BE2C (cell line): ENCODE results near the gene S100G.

Source experiments
- DNase-seq: peaks from one replicate; pipeline ENCODE4 v3.0.0-alpha.2; 2020
- H3K27me3 ChIP-seq: fragments of 250-450 bp; sonication (Bioruptor Pico); 2 replicates; pipeline ENCODE4 v1.5.1; 2020; ENCODE audit warnings: mild to moderate bottlenecking
- H3K36me3 ChIP-seq: fragments of 250-450 bp; sonication (Bioruptor Pico); 2 replicates; pipeline ENCODE4 v1.5.1; 2020; ENCODE audit warnings: mild to moderate bottlenecking
- H3K4me1 ChIP-seq: fragments of 250-450 bp; sonication (Bioruptor Pico); 2 replicates; pipeline ENCODE4 v1.5.1; 2020
- H3K4me3 ChIP-seq: 2 replicates; pipeline ENCODE4 v1.5.1; 2011; ENCODE audit warnings: low read depth, low read length
- H3K9me3 ChIP-seq: fragments of 250-450 bp; sonication (Bioruptor Pico); 2 replicates; pipeline ENCODE4 v1.5.1; 2020
- CTCF ChIP-seq: IDR thresholded peaks from 2 replicates; pipeline ENCODE4 v1.5.1; 2012; ENCODE audit warnings: mild to moderate bottlenecking, low read depth, low read length

S100G gene

GRCh38 chrX:16639966-16640365 is 10.0 kb upstream of the S100G start:
- no peaks in the 10 kb centered on the region for H3K36me3 ChIP-seq
- H3K9me3 ChIP-seq, result no peaks in the 10 kb centered on the region
- no peak for DNase-seq
- TF ChIP-seq CTCF, result no peak
- no peaks in the 10 kb centered on the region for H3K4me1 ChIP-seq
- no peak overlapping the region for H3K4me3 ChIP-seq
- no peaks in the 10 kb centered on the region for H3K27me3 ChIP-seq

- DNase-seq, result no peak
- Histone ChIP-seq H3K4me1 (no peaks in the 10 kb centered on the region), H3K36me3 (no peaks in the 10 kb centered on the region), H3K4me3 (no peak overlapping the region), H3K27me3 (no peaks in the 10 kb centered on the region), H3K9me3 (no peaks in the 10 kb centered on the region)
- no peak for TF ChIP-seq CTCF
Measured at GRCh38 chrX:16640823-16641222, 9.1 kb upstream of the S100G start.

DNA sequence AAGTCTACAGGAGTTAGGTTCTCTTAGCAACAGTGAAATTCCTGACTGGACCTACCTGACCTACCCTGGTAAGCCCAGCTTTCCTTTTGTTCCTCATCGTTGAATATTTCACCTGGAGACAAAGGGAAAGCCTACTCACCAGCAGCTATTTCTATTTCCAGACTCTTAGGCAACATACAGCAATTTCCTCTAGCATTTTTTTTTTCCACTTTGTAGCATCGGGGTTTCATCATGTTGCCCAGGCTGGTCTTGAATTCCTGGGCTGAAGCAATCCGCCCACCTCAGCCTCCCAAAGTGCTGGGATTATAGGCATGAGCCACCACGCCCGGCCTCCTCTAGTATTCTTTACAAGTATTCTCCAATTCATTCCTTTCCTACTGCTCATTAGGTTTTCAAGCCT is 6.8 kb upstream of the S100G start:
- Histone ChIP-seq H3K27me3 (no peaks in the 10 kb centered on the region), H3K4me3 (no peak overlapping the region), H3K36me3 (no peaks in the 10 kb centered on the region), H3K4me1 (no peaks in the 10 kb centered on the region), H3K9me3 (no peaks in the 10 kb centered on the region)
- no peak for TF ChIP-seq CTCF
- DNase-seq, result no peak

DNA sequence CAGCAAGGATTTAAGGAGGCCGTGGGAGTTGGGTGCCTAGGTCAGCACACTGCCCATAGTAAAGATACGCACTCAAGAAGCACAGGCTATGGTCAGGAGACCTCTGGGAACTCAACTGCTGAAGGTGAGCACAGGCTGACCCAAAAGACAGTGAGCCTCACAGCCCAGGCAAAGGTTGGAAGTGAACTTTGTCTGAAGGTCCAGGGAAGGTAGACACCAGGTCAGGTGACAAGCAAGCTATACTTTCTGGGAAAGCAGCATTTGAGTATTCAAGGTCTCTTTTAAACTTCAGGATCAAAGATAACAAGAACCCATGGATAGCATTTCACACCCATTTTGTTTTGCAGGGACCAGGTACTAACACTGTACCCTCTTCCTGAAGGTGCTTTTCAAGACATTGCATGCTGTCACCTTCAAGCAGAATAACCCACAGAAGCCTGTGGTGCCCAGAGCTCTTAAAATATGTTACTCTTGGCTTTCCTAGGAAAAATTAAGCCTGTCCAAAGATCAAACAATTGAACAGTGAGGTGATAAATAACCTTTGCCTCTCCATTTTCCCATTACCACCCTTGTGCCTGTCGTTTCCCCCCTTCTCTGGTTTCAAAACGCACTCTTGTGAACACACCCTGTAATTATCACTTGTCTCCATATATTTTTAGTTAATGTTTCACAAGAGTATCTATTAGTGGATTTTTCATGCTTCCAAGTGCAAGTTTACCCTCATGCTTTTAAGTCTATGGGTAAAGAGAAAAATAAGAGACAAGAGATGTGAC is 3.4 kb upstream of the S100G start:
- no peak overlapping the region for H3K4me3 ChIP-seq
- no peak for DNase-seq
- TF ChIP-seq CTCF, result no peak

DNA sequence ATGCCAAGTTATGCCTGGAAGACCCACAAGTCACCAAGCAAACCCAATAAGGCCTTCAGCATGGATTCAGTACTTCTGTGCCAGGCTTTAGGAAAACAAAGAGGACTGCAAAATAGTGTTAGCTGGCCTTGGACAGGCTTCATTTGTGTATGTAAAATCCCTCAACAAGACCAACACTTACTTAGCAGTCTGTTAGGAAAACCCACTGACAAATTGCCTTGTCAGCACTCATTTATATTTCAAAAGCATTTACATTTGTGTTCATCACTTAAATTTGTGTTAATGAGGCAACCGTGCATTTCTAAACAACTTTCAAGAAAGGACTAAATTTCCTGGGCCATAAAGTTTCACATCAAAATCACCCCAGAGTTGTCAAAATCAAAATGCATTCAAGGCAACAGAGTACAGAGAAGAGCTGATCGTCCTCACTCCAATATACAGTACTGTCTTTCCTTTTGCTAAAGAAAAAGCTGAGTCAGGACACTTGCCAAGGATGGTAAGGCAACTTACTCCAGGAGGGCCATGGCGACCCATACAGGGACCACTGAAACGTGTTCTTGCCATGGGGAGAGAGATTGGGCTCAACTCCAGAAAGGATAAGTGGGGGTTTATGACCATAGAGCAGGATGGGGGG is 1.6 kb downstream of the S100G start:
- no peaks in the 10 kb centered on the region for H3K27me3 ChIP-seq
- no peaks in the 10 kb centered on the region for H3K9me3 ChIP-seq
- H3K4me3 ChIP-seq, result no peak overlapping the region
- H3K4me1 ChIP-seq, result no peaks in the 10 kb centered on the region
- TF ChIP-seq CTCF, result no peak
- no peak for DNase-seq
- H3K36me3 ChIP-seq, result no peaks in the 10 kb centered on the region

More for the DNA sequence above, 3.4 kb upstream of the S100G start:
- Histone ChIP-seq H3K4me1 (no peaks in the 10 kb centered on the region), H3K27me3 (no peaks in the 10 kb centered on the region), H3K9me3 (no peaks in the 10 kb centered on the region), H3K36me3 (no peaks in the 10 kb centered on the region)

DNA sequence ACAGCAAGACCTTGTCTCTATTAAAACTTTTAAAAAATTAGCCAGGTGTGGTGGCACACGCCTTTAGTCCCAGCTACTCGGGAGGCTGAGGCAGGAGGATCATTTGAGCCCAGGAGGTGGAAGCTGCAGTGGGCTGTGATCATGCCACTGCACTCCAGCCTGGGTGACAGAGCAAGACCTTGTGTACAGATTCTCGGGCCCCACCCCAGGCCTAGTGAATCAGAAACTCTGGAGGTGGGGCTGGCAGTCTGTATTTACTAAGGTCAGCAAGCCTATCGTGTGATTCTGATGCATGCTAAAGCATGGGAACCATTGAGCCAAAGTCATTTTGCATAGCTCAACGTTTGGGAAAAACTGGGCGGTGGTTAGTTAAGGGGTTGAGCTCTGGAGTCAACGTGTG is 3.5 kb downstream of the S100G start:
- no peak for DNase-seq
- Histone ChIP-seq H3K9me3 (no peaks in the 10 kb centered on the region), H3K4me3 (no peak overlapping the region), H3K36me3 (no peaks in the 10 kb centered on the region), H3K27me3 (no peaks in the 10 kb centered on the region), H3K4me1 (no peaks in the 10 kb centered on the region)
- TF ChIP-seq CTCF, result no peak
